IMR-90 (cell line): ENCODE data around the gene GALNT16. TPM values are rescaled to one million over a fixed set of nuclear protein-coding genes. Genes with fewer than 3 reads are reported as not detected.

Experiments used
- ATAC-seq: fragments of 200-7000 bp; cut with Tn5 transposase; 2 replicates; pipeline ENCODE4 v1.9.1; 2020; ENCODE audit warnings: low read depth, mild to moderate bottlenecking, moderate library complexity
- BruUV-seq: library from RNA; stranded (reverse); fragments of 400-500 nt; replicated peaks from 2 replicates; lab custom pipeline; 2021; lab: Mats Ljungman, UMichigan
- CTCF ChIA-PET: fragments of 300-600 bp; formaldehyde crosslinking; extraction: SDS; loops from one replicate; lab custom pipeline; 2021; ENCODE audit warnings: antibody characterized with exemption; lab: Yijun Ruan, JAX
- POLR2A ChIA-PET: fragments of 300-600 bp; sonication (Branson Sonifier 250); formaldehyde crosslinking; loops from one replicate; lab custom pipeline; 2022; ENCODE audit warnings: antibody characterized with exemption; ENCODE audit not compliant: unreplicated experiment; lab: Charles Lee
- DNase-seq: peaks from one replicate; pipeline ENCODE4 v3.0.0; 2013
- H2AFZ ChIP-seq: replicated peaks from 2 replicates; pipeline ENCODE3; 2013; ENCODE audit warnings: low read length, mild to moderate bottlenecking; ENCODE audit not compliant: poor library complexity
- H2AK5ac ChIP-seq: 2 replicates; pipeline ENCODE4 v1.6.1; 2013; ENCODE audit warnings: low read depth, low read length, inconsistent platforms
- H2AK9ac ChIP-seq: replicated peaks from 2 replicates; pipeline ENCODE3; 2013; ENCODE audit warnings: mild to moderate bottlenecking, low read depth, low read length, moderate library complexity; ENCODE audit not compliant: poor library complexity
- H2BK120ac ChIP-seq: 2 replicates; pipeline ENCODE4 v1.6.1; 2013; ENCODE audit warnings: low read depth, low read length, inconsistent platforms
- H2BK15ac ChIP-seq: 3 replicates; pipeline ENCODE4 v1.6.1; 2013; ENCODE audit warnings: low read depth, low read length, inconsistent platforms
- H2BK20ac ChIP-seq: 2 replicates; pipeline ENCODE4 v1.6.1; 2013; ENCODE audit warnings: low read depth, mild to moderate bottlenecking, inconsistent platforms, low read length, moderate library complexity
- H2BK5ac ChIP-seq: 2 replicates; pipeline ENCODE4 v1.6.1; 2013; ENCODE audit warnings: mild to moderate bottlenecking, low read depth, low read length, inconsistent platforms; ENCODE audit not compliant: poor library complexity, severe bottlenecking
- H3K14ac ChIP-seq: replicated peaks from 2 replicates; pipeline ENCODE4 v1.6.1; 2013; ENCODE audit warnings: low read depth, low read length, inconsistent platforms
- H3K18ac ChIP-seq: 2 replicates; pipeline ENCODE4 v1.6.1; 2013; ENCODE audit warnings: low read depth, low read length, control low read depth
- H3K23ac ChIP-seq: 2 replicates; pipeline ENCODE4 v1.6.1; 2013; ENCODE audit warnings: low read depth, low read length, inconsistent platforms
- H3K27ac ChIP-seq: 2 replicates; pipeline ENCODE4 v1.5.1; 2013; ENCODE audit warnings: mild to moderate bottlenecking, control low read depth, low read length; ENCODE audit not compliant: insufficient read depth
- H3K27me3 ChIP-seq: 2 replicates; pipeline ENCODE4 v1.6.1; 2013; ENCODE audit warnings: low read length; ENCODE audit not compliant: control insufficient read depth, insufficient read depth
- H3K36me3 ChIP-seq: 2 replicates; pipeline ENCODE4 v1.6.1; 2013; ENCODE audit warnings: low read length, mixed read lengths; ENCODE audit not compliant: control insufficient read depth, insufficient read depth
- H3K4ac ChIP-seq: 2 replicates; pipeline ENCODE4 v1.6.1; 2013; ENCODE audit warnings: low read depth, low read length, inconsistent platforms
- H3K4me1 ChIP-seq: 2 replicates; pipeline ENCODE4 v1.6.1; 2013; ENCODE audit warnings: low read length, mixed read lengths; ENCODE audit not compliant: control insufficient read depth, insufficient read depth
- H3K4me2 ChIP-seq: 2 replicates; pipeline ENCODE4 v1.6.1; 2013; ENCODE audit warnings: low read depth, mild to moderate bottlenecking, control low read depth, low read length, moderate library complexity
- H3K4me3 ChIP-seq: 2 replicates; pipeline ENCODE4 v1.5.1; 2013; ENCODE audit warnings: low read depth, mild to moderate bottlenecking, control low read depth, low read length, moderate library complexity; ENCODE audit not compliant: insufficient read depth
- H3K56ac ChIP-seq: 2 replicates; pipeline ENCODE4 v1.6.1; 2013; ENCODE audit warnings: low read length, inconsistent platforms; ENCODE audit not compliant: insufficient read depth; ENCODE audit errors: extremely low read depth
- H3K79me1 ChIP-seq, 2 experiments: 2 replicates each; pipeline ENCODE4 v1.6.1; 2013; ENCODE audit warnings: low read length in 2 of 2, inconsistent platforms in 1 of 2, low read depth in 1 of 2
- H3K9ac ChIP-seq: 2 replicates; pipeline ENCODE4 v1.6.1; 2013; ENCODE audit warnings: low read depth, low read length, control low read depth
- H3K9me1 ChIP-seq: 2 replicates; pipeline ENCODE4 v1.6.1; 2013; ENCODE audit warnings: low read length, inconsistent platforms; ENCODE audit not compliant: insufficient read depth
- H3K9me3 ChIP-seq: 2 replicates; pipeline ENCODE4 v1.6.1; 2013; ENCODE audit warnings: low read length; ENCODE audit not compliant: control insufficient read depth, insufficient read depth
- H4K20me1 ChIP-seq: 2 replicates; pipeline ENCODE4 v1.6.1; 2013; ENCODE audit warnings: low read length, inconsistent platforms; ENCODE audit not compliant: insufficient read depth
- H4K5ac ChIP-seq: 2 replicates; pipeline ENCODE4 v1.6.1; 2013; ENCODE audit warnings: mild to moderate bottlenecking, low read depth, low read length, control low read depth
- H4K8ac ChIP-seq, 2 experiments: 2 replicates each; pipeline ENCODE4 v1.6.1; 2013; ENCODE audit warnings: low read depth in 2 of 2, low read length in 2 of 2, control low read depth in 1 of 2, inconsistent platforms in 1 of 2
- H4K91ac ChIP-seq: 2 replicates; pipeline ENCODE4 v1.6.1; 2013; ENCODE audit warnings: low read depth, low read length, inconsistent platforms; ENCODE audit not compliant: insufficient read depth
- BHLHE40 ChIP-seq: fragments of 150-350 bp; IDR thresholded peaks from 2 replicates; pipeline ENCODE4 v1.6.1; 2016; ENCODE audit warnings: mild to moderate bottlenecking, low read depth, low read length
- CEBPB ChIP-seq: IDR thresholded peaks from 2 replicates; pipeline ENCODE4 v1.6.1; 2012; ENCODE audit warnings: low read depth, low read length, improper control_type of control experiment
- CHD1 ChIP-seq: IDR thresholded peaks from 2 replicates; pipeline ENCODE4 v1.6.1; 2012; ENCODE audit warnings: low read depth, low read length, improper control_type of control experiment
- RCOR1 ChIP-seq: IDR thresholded peaks from 2 replicates; pipeline ENCODE4 v1.6.1; 2012; ENCODE audit warnings: mild to moderate bottlenecking, low read length, improper control_type of control experiment; ENCODE audit not compliant: insufficient replicate concordance
- RFX5 ChIP-seq: IDR thresholded peaks from 2 replicates; pipeline ENCODE4 v1.8.0; 2012; ENCODE audit warnings: low read depth, mild to moderate bottlenecking, low read length, moderate library complexity
- WGBS, 2 experiments: methylation state at CpG; one replicate each; pipeline versions ENCODE4 v1.1.5 to v1.1.7; 2013; ENCODE audit warnings: missing lambda C conversion rate in 2 of 2; ENCODE audit not compliant: insufficient read length in 1 of 2; ENCODE audit errors: extremely low coverage in 2 of 2; 5-methylcytosine and 5-hydroxymethylcytosine counted together
- dilution Hi-C: fragments of 300-500 bp; cut with HindIII; formaldehyde crosslinking; loops from one replicate; pipeline ENCODE4 v1.14.3; 2018; ENCODE audit warnings: low sequenced_read_pairs; ENCODE audit not compliant: unreplicated experiment
- in situ Hi-C: fragments of 300-500 bp; cut with MboI; formaldehyde crosslinking; loops from 3 replicates; pipeline ENCODE4 v1.14.3; 2019; ENCODE audit warnings: low sequenced_read_pairs, inconsistent platforms, mixed read lengths
- intact Hi-C: fragments of 100-400 bp; cut with micrococcal nuclease; formaldehyde crosslinking; loops from 2 replicates; pipeline ENCODE4 v1.10.0; 2022
- polyA plus RNA-seq, 3 experiments: library from polyadenylated mRNA; depleted of rRNA; stranded (reverse); fragments of >200 nt; gene quantifications; 2 replicates each; pipeline ENCODE4 v1.2.3, GENCODE V29; 2012; ENCODE audit warnings: low replicate concordance in 1 of 3
- total RNA-seq: library from RNA; depleted of rRNA; stranded (reverse); fragments of >200 nt; gene quantifications from 2 replicates; pipeline ENCODE4 v1.2.3, GENCODE V29; 2012

Gene GALNT16
- total and polyA plus RNA-seq, 2 of the 4 experiments (the other 2 are of a cell fraction) = 0.36 to 1.5 TPM

- Histone ChIP-seq H3K4me1 (peaks cover 10% of the 10 kb centered on the region), H3K56ac (no peak overlapping the region), H3K27ac (no peak overlapping the region), H3K9ac (no peak overlapping the region), H3K18ac (no peak overlapping the region; the same call in 1 of the 2 replicates), H2BK120ac (peak overlapping the region; percentile 17; the same call in 1 of the 2 replicates), H2AK5ac (peak overlapping the region; percentile 98), H4K91ac (0 out of 2 replicates have a peak overlapping the region, but pooled peaks have one; percentile 31), H3K4me3 (no peak overlapping the region), H2BK15ac (peak overlapping the region; percentile 87; the same call in 2 of the 3 replicates), H2BK5ac (peak overlapping the region; percentile 93), H3K4me2 (no peak overlapping the region), H3K9me3 (no peaks in the 10 kb centered on the region), H3K79me1 (peaks cover 0 to 4% of the 10 kb centered on the region in 2 experiments; a peak in 1 of 4 replicates), H4K8ac (peak overlapping the region in 1 of 2 experiments; percentile 79; a peak in 1 of 4 replicates), H3K23ac (peak overlapping the region; percentile 57; the same call in 1 of the 2 replicates), H3K14ac (peak overlapping the region; percentile 83), H4K20me1 (no peaks in the 10 kb centered on the region), H2BK20ac (peak overlapping the region; percentile 63; the same call in 1 of the 2 replicates), H2AK9ac (peak overlapping the region; percentile 58), H3K4ac (peak overlapping the region; percentile 28), H2AFZ (peak overlapping the region; percentile 28), H3K9me1 (peaks cover 27% of the 10 kb centered on the region), H4K5ac (no peak overlapping the region), H3K36me3 (no peaks in the 10 kb centered on the region), H3K27me3 (peaks cover 8% of the 10 kb centered on the region)
- dilution Hi-C loops = no loop called here
- ChIA-PET POLR2A (no interaction called here), CTCF (no interaction called here)
- ATAC-seq (no peak), DNase-seq (no peak)
- TF ChIP-seq RCOR1 (no peak), RFX5 (no peak), CHD1 (no peak), CEBPB (no peak), BHLHE40 (no peak)
- WGBS, 2 experiments = 100% methylated on average over 1 of the region's 1 CpG; no CpG with 5 or more reads in 1 of the 2 experiments
- intact Hi-C loops = loop anchor here (5.0 kb wide), 1 partner anchor 48 kb away; no protein-coding TSS in a partner anchor
- BruUV-seq = no TSS peak
- in situ Hi-C loops = loop anchor here (25.0 kb wide), 1 partner anchor 468 kb away; no protein-coding TSS in a partner anchor
These were observed 9.4 kb downstream of the GALNT16 start for GRCh38 chr14:69269381-69269780.
